HG03342 (cell line): ENCODE data around the gene ISCU.
"Not testable (repeated sequence)": the region's sequence is repeated elsewhere in the genome, so short reads cannot be mapped to it uniquely, and the experiment has no call there.

Experiments
- ATAC-seq: cut with Tn5 transposase; IDR thresholded peaks from one replicate; pipeline ENCODE4 v1.9.1; 2021; ENCODE audit warnings: mild to moderate bottlenecking, moderate library complexity; ENCODE audit not compliant: unreplicated experiment

The ISCU gene

GRCh38 chr12:108586306-108586705 lies 23.9 kb downstream of the ISCU start:
- ATAC-seq, result no peak

- ATAC-seq, result no peak
Measured at GRCh38 chr12:108587826-108588225, 25.4 kb downstream of the ISCU start.

GRCh38 chr12:108589028-108589839 lies 26.8 kb downstream of the ISCU start:
- no peak for ATAC-seq

- no peak for ATAC-seq
Measured at GRCh38 chr12:108589840-108590229, 27.4 kb downstream of the ISCU start.

GRCh38 chr12:108590463-108590862 lies 28.1 kb downstream of the ISCU start:
- ATAC-seq, result not testable (repeated sequence)

- no peak for ATAC-seq
Measured at GRCh38 chr12:108591267-108591980, 29.0 kb downstream of the ISCU start.

- ATAC-seq, result no peak
Measured at GRCh38 chr12:108592033-108592909, 29.9 kb downstream of the ISCU start.

GRCh38 chr12:108594323-108594903 lies 32.0 kb downstream of the ISCU start:
- no peak for ATAC-seq

- no peak for ATAC-seq
Measured at GRCh38 chr12:108594960-108595710, 32.7 kb downstream of the ISCU start.

- no peak for ATAC-seq
Measured at GRCh38 chr12:108595711-108596647, 33.6 kb downstream of the ISCU start.

GRCh38 chr12:108596854-108597558 lies 34.6 kb downstream of the ISCU start:
- no peak for ATAC-seq

- no peak for ATAC-seq
Measured at GRCh38 chr12:108597559-108598471, 35.4 kb downstream of the ISCU start, which contains the start of gene TMEM119. Gene TMEM119 (minus strand): TSS chr12:108598084. CDS start chr12:108592383, 5,701 bp downstream.

GRCh38 chr12:108598553-108599250 lies 36.3 kb downstream of the ISCU start:
- no peak for ATAC-seq

GRCh38 chr12:108599541-108599940 lies 37.1 kb downstream of the ISCU start:
- no peak for ATAC-seq

- no peak for ATAC-seq
Measured at GRCh38 chr12:108599948-108600701, 37.7 kb downstream of the ISCU start.

GRCh38 chr12:108600702-108601007 lies 38.3 kb downstream of the ISCU start:
- ATAC-seq, result no peak
